Chondrocyte (in vitro differentiated cells): Measurements from ENCODE around the gene THBS4. TPM values are rescaled to one million over a fixed set of nuclear protein-coding genes. Genes with fewer than 3 reads are reported as not detected.

ENCODE experiments used
- DNase-seq: peaks from one replicate; pipeline ENCODE4 v3.0.0; 2021; ENCODE audit warnings: mixed read lengths, low spot score
- H3K27ac Mint-ChIP-seq: one replicate; pipeline ENCODE4 v1.8.0; 2021; ENCODE audit warnings: mild to moderate bottlenecking, moderate library complexity, mixed read lengths; ENCODE audit not compliant: unreplicated experiment
- H3K27me3 Mint-ChIP-seq: 2 replicates; pipeline ENCODE4 v1.8.0; 2021; ENCODE audit warnings: low read depth, mixed read lengths
- H3K36me3 Mint-ChIP-seq: 2 replicates; pipeline ENCODE4 v1.8.0; 2021; ENCODE audit warnings: low read depth, mixed read lengths
- H3K4me1 Mint-ChIP-seq: 2 replicates; pipeline ENCODE4 v1.8.0; 2021; ENCODE audit warnings: low read depth, mild to moderate bottlenecking, mixed read lengths
- H3K4me3 Mint-ChIP-seq: one replicate; pipeline ENCODE4 v1.8.0; 2021; ENCODE audit warnings: mild to moderate bottlenecking, moderate library complexity, mixed read lengths; ENCODE audit not compliant: unreplicated experiment
- H3K9me3 Mint-ChIP-seq: 2 replicates; pipeline ENCODE4 v1.8.0; 2021; ENCODE audit warnings: low read depth, mixed read lengths
- total RNA-seq: library from RNA; stranded (reverse); gene quantifications from 3 replicates; pipeline ENCODE4 v1.2.1, GENCODE V29; 2021
- TF ChIP-seq, protein P1 (sequence below): fragments of 200-600 bp; sonication (generic); IDR thresholded peaks from 2 replicates; pipeline ENCODE4 v1.5.0; 2021; ENCODE audit warnings: antibody characterized with exemption, mild to moderate bottlenecking, moderate library complexity

The THBS4 gene
- total RNA-seq, 1 donor from 2014 or later: 0.75 TPM

- TF ChIP-seq, protein P1, sequence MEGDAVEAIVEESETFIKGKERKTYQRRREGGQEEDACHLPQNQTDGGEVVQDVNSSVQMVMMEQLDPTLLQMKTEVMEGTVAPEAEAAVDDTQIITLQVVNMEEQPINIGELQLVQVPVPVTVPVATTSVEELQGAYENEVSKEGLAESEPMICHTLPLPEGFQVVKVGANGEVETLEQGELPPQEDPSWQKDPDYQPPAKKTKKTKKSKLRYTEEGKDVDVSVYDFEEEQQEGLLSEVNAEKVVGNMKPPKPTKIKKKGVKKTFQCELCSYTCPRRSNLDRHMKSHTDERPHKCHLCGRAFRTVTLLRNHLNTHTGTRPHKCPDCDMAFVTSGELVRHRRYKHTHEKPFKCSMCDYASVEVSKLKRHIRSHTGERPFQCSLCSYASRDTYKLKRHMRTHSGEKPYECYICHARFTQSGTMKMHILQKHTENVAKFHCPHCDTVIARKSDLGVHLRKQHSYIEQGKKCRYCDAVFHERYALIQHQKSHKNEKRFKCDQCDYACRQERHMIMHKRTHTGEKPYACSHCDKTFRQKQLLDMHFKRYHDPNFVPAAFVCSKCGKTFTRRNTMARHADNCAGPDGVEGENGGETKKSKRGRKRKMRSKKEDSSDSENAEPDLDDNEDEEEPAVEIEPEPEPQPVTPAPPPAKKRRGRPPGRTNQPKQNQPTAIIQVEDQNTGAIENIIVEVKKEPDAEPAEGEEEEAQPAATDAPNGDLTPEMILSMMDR: no peak
- Mint-ChIP-seq H3K27ac (no peak overlapping the region), H3K27me3 (peaks cover 48% of the 10 kb centered on the region), H3K9me3 (peaks cover 1% of the 10 kb centered on the region), H3K36me3 (peaks cover 2% of the 10 kb centered on the region), H3K4me1 (no peaks in the 10 kb centered on the region), H3K4me3 (no peak overlapping the region)
- no peak for DNase-seq
Observed at GRCh38 chr5:80042330-80042729, 7.2 kb downstream of the THBS4 start.

- no peak overlapping the region for H3K4me3 Mint-ChIP-seq
- H3K4me1 Mint-ChIP-seq: no peaks in the 10 kb centered on the region
- no peak overlapping the region for H3K27ac Mint-ChIP-seq
- TF ChIP-seq, protein P1: no peak
- DNase-seq: no peak
- H3K36me3 Mint-ChIP-seq: peaks cover 2% of the 10 kb centered on the region
- no peaks in the 10 kb centered on the region for H3K9me3 Mint-ChIP-seq
- H3K27me3 Mint-ChIP-seq: peaks cover 44% of the 10 kb centered on the region
Observed at GRCh38 chr5:80043187-80043586, 8.0 kb downstream of the THBS4 start.

GRCh38 chr5:80048084-80048780 is 13.1 kb downstream of the THBS4 start:
- Mint-ChIP-seq H3K4me1 (no peaks in the 10 kb centered on the region), H3K9me3 (no peaks in the 10 kb centered on the region), H3K4me3 (no peak overlapping the region), H3K36me3 (no peaks in the 10 kb centered on the region), H3K27me3 (peaks cover 17% of the 10 kb centered on the region), H3K27ac (no peak overlapping the region)
- TF ChIP-seq, protein P1: no peak
- no peak for DNase-seq

- TF ChIP-seq, protein P1: no peak
- no peak for DNase-seq
- Mint-ChIP-seq H3K36me3 (no peaks in the 10 kb centered on the region), H3K4me1 (no peaks in the 10 kb centered on the region), H3K27me3 (peaks cover 7% of the 10 kb centered on the region), H3K4me3 (no peak overlapping the region), H3K9me3 (no peaks in the 10 kb centered on the region), H3K27ac (no peak overlapping the region)
Observed at GRCh38 chr5:80052464-80052863, 17.3 kb downstream of the THBS4 start.

- no peak for DNase-seq
- TF ChIP-seq, protein P1: no peak
- no peaks in the 10 kb centered on the region for H3K36me3 Mint-ChIP-seq
- no peaks in the 10 kb centered on the region for H3K9me3 Mint-ChIP-seq
- peaks cover 5% of the 10 kb centered on the region for H3K27me3 Mint-ChIP-seq
- H3K4me1 Mint-ChIP-seq: no peaks in the 10 kb centered on the region
- no peak overlapping the region for H3K4me3 Mint-ChIP-seq
- H3K27ac Mint-ChIP-seq: no peak overlapping the region
Observed at GRCh38 chr5:80054682-80055081, 19.5 kb downstream of the THBS4 start.
